ENCODE results near the gene CMTM6. TPM values are rescaled to one million over a fixed set of nuclear protein-coding genes. Genes with fewer than 3 reads are reported as not detected.

CMTM6 gene
- polyA plus RNA-seq, 1 of the 3 experiments (the other 2 are of a cell fraction), result 29.8 TPM

DNA sequence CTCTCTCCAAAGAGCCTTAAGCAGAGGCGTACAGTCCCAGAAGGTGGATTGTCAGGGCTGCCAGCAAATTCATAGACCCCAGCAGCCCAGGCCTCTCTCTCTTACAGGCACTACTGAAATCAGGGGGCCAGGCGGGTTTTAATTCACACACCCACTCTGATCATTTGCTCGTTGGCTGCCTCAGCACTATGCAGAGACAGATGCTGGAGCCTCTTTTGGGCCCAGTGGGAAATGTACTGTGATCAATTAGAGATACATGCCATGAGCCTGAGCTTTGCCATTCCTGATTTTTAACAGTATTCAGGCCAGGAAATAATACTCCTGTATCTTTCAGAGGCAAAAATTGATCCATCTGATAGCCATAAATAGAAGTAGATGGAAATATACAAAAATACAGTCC, 53.0 kb downstream of the CMTM6 start:
- no peaks in the 10 kb centered on the region for H3K9me2 ChIP-seq
- H3K36me3 ChIP-seq (replicated peaks in 1 of 2; ENCODE audit: control insufficient read depth in 1 of 2, insufficient read depth in 2 of 2, low read length in 1 of 2), result peaks cover 10 to 17% of the 10 kb centered on the region in 2 experiments
- TF ChIP-seq SIN3A (IDR thresholded peaks at IDR 0.05; ENCODE audit: borderline replicate concordance, low read depth, low read length), result no peak
- no peak for TF ChIP-seq JUND (IDR thresholded peaks at IDR 0.05)
- no peak overlapping the region for H3K27ac ChIP-seq (ENCODE audit: low read depth in 2 of 2, low read length in 1 of 2)
- CTCF ChIA-PET, result interaction anchor here (1.0 to 6.5 kb wide), 4 partner anchors 8 to 431 kb away, joined by 3 to 44 read pairs (median 6); no protein-coding TSS in a partner anchor
- H4K20me1 ChIP-seq (ENCODE audit: insufficient read depth), result no peaks in the 10 kb centered on the region
- H3K4me2 ChIP-seq, result no peak overlapping the region
- H3K9ac ChIP-seq, result no peak overlapping the region
- H3K4me1 ChIP-seq (ENCODE audit: control insufficient read depth in 1 of 2, insufficient read depth in 2 of 2, low read depth in 1 of 2, low read length in 1 of 2), result peaks cover 0 to 3% of the 10 kb centered on the region in 2 experiments; a peak in 3 of 4 replicates
- no peaks in the 10 kb centered on the region for H3F3A ChIP-seq (replicated peaks; ENCODE audit: insufficient read depth)
- peak; percentile 43 for DNase-seq
- no peaks in the 10 kb centered on the region for H3K27me3 ChIP-seq (ENCODE audit: insufficient read depth)
- POLR2A ChIA-PET, result interaction anchor here (0.8 kb wide), 1 partner anchor 27 kb away, joined by 3 read pairs; no protein-coding TSS in a partner anchor
- no peak overlapping the region for H3K4me3 ChIP-seq (ENCODE audit: low read depth in 2 of 2, low read length in 1 of 2)
- peaks cover 11% of the 10 kb centered on the region; the same call in 1 of the 2 replicates for H3K9me3 ChIP-seq
- WGBS (ENCODE audit: low lambda C conversion rate), result 100% methylated on average over 3 of the region's 3 CpGs
- H2AFZ ChIP-seq (ENCODE audit: low read depth), result no peak overlapping the region
- H3K79me2 ChIP-seq (ENCODE audit: insufficient read depth), result no peaks in the 10 kb centered on the region

DNA sequence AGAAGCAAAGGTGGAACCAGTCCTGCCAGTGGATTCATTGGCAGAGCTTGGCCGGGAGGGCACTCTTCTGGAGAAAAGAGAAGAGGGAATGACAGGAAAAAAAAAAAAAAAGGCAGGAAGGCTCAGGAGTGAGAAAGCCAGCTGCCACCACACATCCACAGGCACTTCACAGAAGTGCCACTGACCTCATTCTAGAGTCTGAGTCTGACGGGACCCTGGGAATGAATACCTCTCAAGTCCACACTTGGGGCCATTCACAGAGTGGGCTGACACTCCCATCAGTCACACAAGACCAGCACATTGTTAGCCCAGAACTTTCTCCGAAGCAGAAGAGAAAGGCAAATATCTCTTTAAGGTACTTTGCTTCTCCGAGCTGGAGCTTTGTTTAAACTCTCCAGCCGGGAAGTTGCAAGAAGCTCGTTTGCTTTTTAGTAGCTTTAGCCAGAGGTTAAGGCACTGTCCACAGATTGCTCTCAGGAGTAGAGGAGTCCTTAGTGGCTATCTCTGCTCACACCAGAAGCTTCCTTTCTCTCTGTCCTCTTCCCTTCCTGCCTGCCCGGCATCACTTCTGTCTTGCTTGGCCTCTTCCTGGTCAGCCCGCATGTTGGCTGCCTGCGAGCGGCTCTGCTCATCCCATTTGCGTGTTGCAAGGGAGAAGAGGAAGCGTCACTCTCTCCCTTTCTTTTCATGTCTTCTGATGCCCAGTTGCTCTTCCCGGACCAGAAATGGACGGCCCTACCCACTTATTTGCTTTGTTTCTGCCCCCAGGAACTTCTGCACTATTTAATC, 53.8 kb downstream of the CMTM6 start:
- H3K4me3 ChIP-seq (ENCODE audit: low read depth in 2 of 2, low read length in 1 of 2), result no peak overlapping the region
- H3K9me3 ChIP-seq, result peaks cover 12% of the 10 kb centered on the region; the same call in 1 of the 2 replicates
- H4K20me1 ChIP-seq (ENCODE audit: insufficient read depth), result no peaks in the 10 kb centered on the region
- no peak overlapping the region for H3K4me2 ChIP-seq
- no peaks in the 10 kb centered on the region for H3F3A ChIP-seq (replicated peaks; ENCODE audit: insufficient read depth)
- no peak overlapping the region for H2AFZ ChIP-seq (ENCODE audit: low read depth)
- peaks cover 0 to 3% of the 10 kb centered on the region in 2 experiments; a peak in 3 of 4 replicates for H3K4me1 ChIP-seq (ENCODE audit: control insufficient read depth in 1 of 2, insufficient read depth in 2 of 2, low read depth in 1 of 2, low read length in 1 of 2)
- no peak for DNase-seq
- H3K36me3 ChIP-seq (replicated peaks in 1 of 2; ENCODE audit: control insufficient read depth in 1 of 2, insufficient read depth in 2 of 2, low read length in 1 of 2), result peaks cover 17 to 18% of the 10 kb centered on the region in 2 experiments
- no peak overlapping the region for H3K9ac ChIP-seq
- no peaks in the 10 kb centered on the region for H3K79me2 ChIP-seq (ENCODE audit: insufficient read depth)
- ChIA-PET CTCF (interaction anchor here (1.1 to 6.5 kb wide), 3 partner anchors 9 to 24 kb away, joined by 3 to 44 read pairs (median 6); no protein-coding TSS in a partner anchor), POLR2A (no interaction called here)
- no peak overlapping the region for H3K27ac ChIP-seq (ENCODE audit: low read depth in 2 of 2, low read length in 1 of 2)
- no peaks in the 10 kb centered on the region for H3K27me3 ChIP-seq (ENCODE audit: insufficient read depth)
- no peaks in the 10 kb centered on the region for H3K9me2 ChIP-seq
- no peak for TF ChIP-seq RXRA (IDR thresholded peaks at IDR 0.05; ENCODE audit: borderline replicate concordance, low read depth)
- no peak for TF ChIP-seq JUND (IDR thresholded peaks at IDR 0.05)
- no peak for TF ChIP-seq SMC3 (IDR thresholded peaks at IDR 0.05; ENCODE audit: low read depth, low read length)
- no peak for TF ChIP-seq TEAD4 (IDR thresholded peaks at IDR 0.05; ENCODE audit: borderline replicate concordance, insufficient read depth)
- no peak for TF ChIP-seq EP300 (IDR thresholded peaks at IDR 0.05; ENCODE audit: borderline replicate concordance in 1 of 2, low read depth in 1 of 2, low read length in 1 of 2)
- TF ChIP-seq NFIC (IDR thresholded peaks at IDR 0.05; ENCODE audit: borderline replicate concordance), result no peak
- TF ChIP-seq, protein P1, sequence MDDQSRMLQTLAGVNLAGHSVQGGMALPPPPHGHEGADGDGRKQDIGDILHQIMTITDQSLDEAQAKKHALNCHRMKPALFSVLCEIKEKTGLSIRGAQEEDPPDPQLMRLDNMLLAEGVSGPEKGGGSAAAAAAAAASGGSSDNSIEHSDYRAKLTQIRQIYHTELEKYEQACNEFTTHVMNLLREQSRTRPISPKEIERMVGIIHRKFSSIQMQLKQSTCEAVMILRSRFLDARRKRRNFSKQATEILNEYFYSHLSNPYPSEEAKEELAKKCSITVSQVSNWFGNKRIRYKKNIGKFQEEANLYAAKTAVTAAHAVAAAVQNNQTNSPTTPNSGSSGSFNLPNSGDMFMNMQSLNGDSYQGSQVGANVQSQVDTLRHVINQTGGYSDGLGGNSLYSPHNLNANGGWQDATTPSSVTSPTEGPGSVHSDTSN (IDR thresholded peaks at IDR 0.05), result no peak
- TF ChIP-seq POLR2AphosphoS5 (IDR thresholded peaks at IDR 0.05; ENCODE audit: low read depth, low read length), result no peak
- TF ChIP-seq, protein P2, sequence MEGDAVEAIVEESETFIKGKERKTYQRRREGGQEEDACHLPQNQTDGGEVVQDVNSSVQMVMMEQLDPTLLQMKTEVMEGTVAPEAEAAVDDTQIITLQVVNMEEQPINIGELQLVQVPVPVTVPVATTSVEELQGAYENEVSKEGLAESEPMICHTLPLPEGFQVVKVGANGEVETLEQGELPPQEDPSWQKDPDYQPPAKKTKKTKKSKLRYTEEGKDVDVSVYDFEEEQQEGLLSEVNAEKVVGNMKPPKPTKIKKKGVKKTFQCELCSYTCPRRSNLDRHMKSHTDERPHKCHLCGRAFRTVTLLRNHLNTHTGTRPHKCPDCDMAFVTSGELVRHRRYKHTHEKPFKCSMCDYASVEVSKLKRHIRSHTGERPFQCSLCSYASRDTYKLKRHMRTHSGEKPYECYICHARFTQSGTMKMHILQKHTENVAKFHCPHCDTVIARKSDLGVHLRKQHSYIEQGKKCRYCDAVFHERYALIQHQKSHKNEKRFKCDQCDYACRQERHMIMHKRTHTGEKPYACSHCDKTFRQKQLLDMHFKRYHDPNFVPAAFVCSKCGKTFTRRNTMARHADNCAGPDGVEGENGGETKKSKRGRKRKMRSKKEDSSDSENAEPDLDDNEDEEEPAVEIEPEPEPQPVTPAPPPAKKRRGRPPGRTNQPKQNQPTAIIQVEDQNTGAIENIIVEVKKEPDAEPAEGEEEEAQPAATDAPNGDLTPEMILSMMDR (IDR thresholded peaks at IDR 0.05), result no peak
- TF ChIP-seq RCOR1 (IDR thresholded peaks at IDR 0.05; ENCODE audit: low read length), result no peak
- no peak for TF ChIP-seq EZH2phosphoT487 (IDR thresholded peaks at IDR 0.05; ENCODE audit: borderline replicate concordance, low read depth)
- no peak for TF ChIP-seq GATA2 (CRISPR knock-in tag; IDR thresholded peaks at IDR 0.05)
- TF ChIP-seq RFX5 (IDR thresholded peaks at IDR 0.05; ENCODE audit: low read length), result no peak
- TF ChIP-seq FOXJ3 (CRISPR knock-in tag; IDR thresholded peaks at IDR 0.05), result no peak
- TF ChIP-seq NRF1 (IDR thresholded peaks at IDR 0.05; ENCODE audit: low read depth, low read length), result no peak
- TF ChIP-seq MEF2A (IDR thresholded peaks at IDR 0.05; ENCODE audit: borderline replicate concordance, low read depth), result no peak
- no peak for TF ChIP-seq FOXM1 (IDR thresholded peaks at IDR 0.05; ENCODE audit: low read depth)
- TF ChIP-seq ELF1 (IDR thresholded peaks at IDR 0.05), result no peak
- WGBS (ENCODE audit: low lambda C conversion rate), result 93% methylated on average over 13 of the region's 14 CpGs
